ENCODE data around the gene GLTPD2. TPM values are rescaled to one million over a fixed set of nuclear protein-coding genes. Genes with fewer than 3 reads are reported as not detected.

The GLTPD2 gene
- polyA plus RNA-seq, 3 donors, result 6.7 to 11.3 (median 10.5) TPM

GRCh38 chr17:4764595-4764994 is 24.2 kb upstream of the GLTPD2 start:
- no peak for DNase-seq (ENCODE audit: extremely low read depth in 1 of 11, low read depth in 9 of 11, low spot score in 4 of 11)

GRCh38 chr17:4766201-4766600 is 22.6 kb upstream of the GLTPD2 start:
- no peak for DNase-seq (ENCODE audit: extremely low read depth in 1 of 11, low read depth in 9 of 11, low spot score in 4 of 11)

DNA sequence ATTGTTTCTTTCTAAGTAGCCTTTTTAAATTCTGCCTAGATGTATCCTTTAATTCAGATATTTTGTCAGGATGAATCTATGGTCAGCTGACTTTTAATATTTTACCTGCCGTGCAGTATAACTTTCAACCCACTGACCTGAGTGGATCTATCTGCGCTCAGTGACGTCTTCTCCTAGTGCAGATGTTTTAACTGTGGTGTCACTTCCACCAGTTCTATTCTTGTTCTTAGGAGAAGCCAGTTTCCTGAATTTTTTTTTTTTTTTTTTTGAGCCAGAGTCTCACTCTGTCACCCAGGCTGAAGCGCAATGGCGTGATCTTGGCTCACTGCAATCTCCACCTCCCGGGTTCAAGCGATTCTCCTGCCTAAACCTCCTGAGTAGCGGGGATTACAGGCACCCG is 22.0 kb upstream of the GLTPD2 start:
- DNase-seq (ENCODE audit: extremely low read depth in 1 of 11, low read depth in 9 of 11, low spot score in 4 of 11), result no peak

- no peak for DNase-seq (ENCODE audit: extremely low read depth in 1 of 11, low read depth in 9 of 11, low spot score in 4 of 11)
These were observed 20.5 kb upstream of the GLTPD2 start for GRCh38 chr17:4768298-4768697.

DNA sequence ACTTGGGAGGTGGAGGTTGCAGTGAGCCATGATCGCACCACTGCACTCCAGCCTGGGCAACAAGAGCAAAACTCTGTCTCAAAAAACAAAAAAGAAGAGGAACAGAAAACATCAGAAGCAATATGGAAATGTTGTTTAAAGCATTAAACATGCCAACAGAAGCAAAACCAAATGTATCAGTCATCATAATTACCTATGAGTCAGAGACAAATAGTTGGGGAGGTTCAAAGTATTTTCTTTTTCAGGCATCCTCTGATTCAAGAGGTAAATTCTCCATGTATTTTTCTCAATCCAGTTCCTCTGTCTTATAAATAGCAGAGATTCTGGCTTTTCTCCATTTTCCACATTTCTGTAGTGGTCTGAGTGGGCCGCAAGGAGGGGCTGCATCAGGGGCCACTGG is 19.1 kb upstream of the GLTPD2 start:
- DNase-seq (ENCODE audit: extremely low read depth in 1 of 11, low read depth in 9 of 11, low spot score in 4 of 11), result no peak

DNA sequence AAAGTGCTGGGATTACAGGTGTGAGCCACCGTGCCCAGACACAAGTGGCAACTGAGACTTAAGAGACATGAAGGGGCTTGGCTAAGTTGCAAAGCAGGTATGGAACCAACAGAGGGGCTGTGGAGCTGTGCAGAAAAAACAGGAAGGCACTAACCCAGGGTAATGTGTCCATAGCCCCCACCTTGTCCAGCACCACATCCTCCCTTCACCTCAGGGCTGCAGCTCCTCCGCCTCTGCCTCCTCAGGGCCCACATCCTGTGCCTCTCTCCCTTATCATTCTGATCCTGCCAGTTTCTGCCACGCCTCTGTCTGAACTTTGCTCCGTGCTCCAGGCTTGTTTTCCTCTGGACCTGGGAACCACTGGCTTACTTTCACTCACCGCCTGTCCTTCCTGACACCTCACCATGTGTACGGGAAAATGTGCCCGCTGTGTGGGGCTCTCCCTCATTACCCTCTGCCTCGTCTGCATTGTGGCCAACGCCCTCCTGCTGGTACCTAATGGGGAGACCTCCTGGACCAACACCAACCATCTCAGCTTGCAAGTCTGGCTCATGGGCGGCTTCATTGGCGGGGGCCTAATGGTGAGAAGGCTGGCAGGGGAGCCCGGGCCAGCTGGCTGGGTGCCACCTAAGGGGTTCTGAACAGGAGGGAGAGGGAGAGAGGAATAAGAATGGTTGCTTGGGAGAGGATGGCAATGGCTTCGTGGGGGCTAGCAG is 17.1 kb upstream of the GLTPD2 start, which contains the start of gene TM4SF5:
TM4SF5 (plus strand) TSS at position 368 of the 716 bp plus-strand sequence; CDS start at position 405, 37 bp downstream.
- DNase-seq (ENCODE audit: extremely low read depth in 1 of 11, low read depth in 9 of 11, low spot score in 4 of 11), result no peak

GRCh38 chr17:4772235-4772613 is 16.5 kb upstream of the GLTPD2 start:
- no peak for DNase-seq (ENCODE audit: extremely low read depth in 1 of 11, low read depth in 9 of 11, low spot score in 4 of 11)

DNA sequence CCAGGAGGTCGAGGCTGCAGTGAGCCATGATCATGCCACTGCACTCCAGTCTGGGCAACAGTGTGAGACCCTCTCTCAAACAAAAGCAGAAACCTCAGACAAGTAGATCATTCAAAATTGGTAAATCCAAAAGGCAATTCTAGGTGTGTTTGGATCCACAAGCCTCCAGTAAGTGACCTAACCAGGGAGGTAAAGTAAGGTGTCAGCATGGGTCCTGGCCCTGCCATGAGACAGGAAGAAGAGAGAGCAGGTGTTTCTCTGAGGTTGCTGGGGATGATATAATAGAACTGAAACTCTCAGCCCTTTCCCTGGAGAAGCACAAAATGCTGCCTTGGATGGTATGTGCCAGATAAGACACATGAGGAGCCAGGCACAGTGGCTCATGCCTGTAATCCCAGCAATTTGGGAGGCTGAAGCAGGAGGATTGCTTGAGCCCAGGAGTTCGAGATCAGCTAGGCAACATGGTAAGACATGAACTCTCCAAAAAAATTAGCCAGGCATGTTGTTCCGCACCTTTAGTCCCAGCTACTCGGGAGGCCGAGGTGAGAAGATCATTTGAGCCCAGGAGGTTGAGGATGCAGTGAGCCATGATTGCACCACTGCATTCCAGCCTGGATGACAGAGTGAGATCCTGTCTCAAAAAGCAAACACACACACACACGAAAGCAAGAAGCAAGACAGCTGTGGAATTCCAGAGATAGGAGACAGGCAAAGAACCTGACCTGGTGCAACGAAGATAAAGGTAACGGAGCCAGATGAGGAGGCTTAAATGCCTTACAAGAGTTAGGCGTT is 10.6 kb upstream of the GLTPD2 start:
- DNase-seq (ENCODE audit: extremely low read depth in 1 of 11, low read depth in 9 of 11, low spot score in 4 of 11), result no peak

DNA sequence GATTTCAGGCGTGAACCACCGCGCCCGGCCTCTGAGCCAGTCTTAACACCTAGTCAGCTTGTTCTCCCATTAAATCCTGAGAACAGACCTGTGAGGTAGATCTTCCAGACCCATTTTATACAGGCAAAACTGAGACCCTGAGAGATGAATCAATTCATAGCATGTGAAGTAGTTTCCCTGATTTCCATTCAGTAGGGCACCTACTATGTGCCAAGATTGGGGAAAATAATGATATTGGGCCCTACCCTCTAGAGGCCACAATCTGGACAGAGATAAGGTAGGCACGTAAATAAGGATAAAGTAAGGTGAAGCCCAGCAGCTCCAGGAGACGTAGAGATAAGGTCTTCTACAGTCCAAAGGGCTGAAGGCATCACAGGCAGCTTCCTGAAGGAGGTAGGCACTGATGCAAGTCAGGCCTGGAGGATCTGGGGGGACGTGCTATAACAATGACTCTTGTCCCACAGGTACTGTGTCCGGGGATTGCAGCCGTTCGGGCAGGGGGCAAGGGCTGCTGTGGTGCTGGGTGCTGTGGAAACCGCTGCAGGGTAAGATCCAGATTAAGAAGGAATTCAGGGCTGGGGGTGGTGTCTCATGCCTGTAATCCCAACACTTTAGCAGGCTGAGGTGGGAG is 8.3 kb upstream of the GLTPD2 start:
- no peak for DNase-seq (ENCODE audit: extremely low read depth in 1 of 11, low read depth in 9 of 11, low spot score in 4 of 11)

DNA sequence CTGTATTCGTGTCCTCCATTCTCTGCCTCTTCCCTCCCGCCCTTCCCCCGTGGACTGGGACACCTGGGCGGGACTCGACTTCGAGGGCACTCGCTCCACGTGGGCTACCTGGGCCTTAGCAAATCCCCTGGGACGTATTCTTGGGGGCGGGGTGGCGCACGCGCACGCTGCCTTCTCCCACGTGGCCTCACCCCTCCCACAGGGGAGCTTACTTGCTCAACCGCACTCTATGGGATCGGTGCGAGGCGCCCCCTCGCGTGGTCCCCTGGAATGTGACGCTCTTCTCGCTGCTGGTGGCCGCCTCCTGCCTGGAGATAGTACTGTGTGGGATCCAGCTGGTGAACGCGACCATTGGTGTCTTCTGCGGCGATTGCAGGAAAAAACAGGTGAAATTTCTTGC is 6.1 kb upstream of the GLTPD2 start:
- no peak for DNase-seq (ENCODE audit: extremely low read depth in 1 of 11, low read depth in 9 of 11, low spot score in 4 of 11)

DNA sequence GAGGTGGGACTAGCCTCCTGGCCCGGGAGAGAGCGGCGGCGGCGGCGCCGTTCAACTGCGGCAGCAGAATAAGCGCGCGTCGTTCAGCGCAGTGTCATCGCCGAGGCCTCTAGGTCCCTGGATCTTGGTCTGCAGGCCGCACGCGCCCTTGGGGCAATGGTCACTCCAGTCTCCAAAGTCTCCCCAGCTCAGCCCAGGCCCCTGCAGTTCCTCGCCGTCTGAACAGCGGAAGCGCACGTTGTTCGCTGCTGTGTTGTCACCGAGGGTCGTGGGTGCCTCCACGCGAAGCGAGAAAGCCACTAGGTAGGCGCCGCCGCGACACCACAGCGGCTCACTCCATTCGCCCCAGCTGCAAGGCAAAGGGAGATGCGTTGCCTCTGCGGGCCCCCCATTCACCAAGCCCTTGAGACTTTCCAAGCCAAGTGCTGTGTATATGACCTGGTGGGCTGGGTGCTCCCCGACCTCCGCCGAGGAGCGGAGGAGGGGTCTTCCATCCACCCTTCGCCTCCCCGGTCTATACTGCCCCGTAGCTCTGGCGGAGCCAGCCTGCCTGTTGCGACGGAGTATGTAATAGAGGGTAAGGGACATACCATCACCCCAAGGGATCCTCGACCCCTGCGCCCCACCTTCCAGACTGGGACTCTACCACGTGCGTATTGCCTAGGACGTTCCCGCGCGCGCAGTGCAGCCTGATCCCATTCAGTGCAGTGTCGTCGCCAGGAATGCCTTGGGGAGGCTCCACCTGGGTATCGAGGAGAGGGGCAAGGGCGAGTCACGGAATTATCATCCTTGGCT is 3.3 kb upstream of the GLTPD2 start:
- peak in 1 of 11 donors; percentile 11 for DNase-seq (ENCODE audit: extremely low read depth in 1 of 11, low read depth in 9 of 11, low spot score in 4 of 11)

- DNase-seq (ENCODE audit: extremely low read depth in 1 of 11, low read depth in 9 of 11, low spot score in 4 of 11), result peak in 1 of 11 donors; percentile 21
These were observed 2.7 kb upstream of the GLTPD2 start, which contains the start of gene VMO1 for GRCh38 chr17:4786106-4786511. VMO1 (minus strand) TSS chr17:4786364; CDS start chr17:4786352, 12 bp downstream.

DNA sequence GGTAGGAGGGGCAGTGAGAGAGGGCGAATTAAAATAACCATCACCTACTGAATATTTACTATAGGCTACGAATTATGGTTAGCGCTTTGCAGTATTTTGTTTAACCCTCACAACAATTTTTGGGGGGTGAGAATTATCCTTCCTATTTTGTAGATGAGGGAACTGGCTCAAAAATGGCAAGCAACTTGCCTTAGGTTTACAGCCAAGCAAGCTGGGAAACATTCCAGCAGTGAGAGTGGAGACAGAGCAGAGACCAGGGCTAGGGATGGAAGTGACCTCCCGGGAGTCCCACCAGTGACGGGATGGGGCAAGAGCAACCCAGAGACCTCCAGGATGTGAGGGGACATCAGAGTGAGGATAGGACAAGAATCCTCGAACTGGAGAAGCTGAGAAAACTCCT is 2.2 kb upstream of the GLTPD2 start:
- DNase-seq (ENCODE audit: extremely low read depth in 1 of 11, low read depth in 9 of 11, low spot score in 4 of 11), result no peak

DNA sequence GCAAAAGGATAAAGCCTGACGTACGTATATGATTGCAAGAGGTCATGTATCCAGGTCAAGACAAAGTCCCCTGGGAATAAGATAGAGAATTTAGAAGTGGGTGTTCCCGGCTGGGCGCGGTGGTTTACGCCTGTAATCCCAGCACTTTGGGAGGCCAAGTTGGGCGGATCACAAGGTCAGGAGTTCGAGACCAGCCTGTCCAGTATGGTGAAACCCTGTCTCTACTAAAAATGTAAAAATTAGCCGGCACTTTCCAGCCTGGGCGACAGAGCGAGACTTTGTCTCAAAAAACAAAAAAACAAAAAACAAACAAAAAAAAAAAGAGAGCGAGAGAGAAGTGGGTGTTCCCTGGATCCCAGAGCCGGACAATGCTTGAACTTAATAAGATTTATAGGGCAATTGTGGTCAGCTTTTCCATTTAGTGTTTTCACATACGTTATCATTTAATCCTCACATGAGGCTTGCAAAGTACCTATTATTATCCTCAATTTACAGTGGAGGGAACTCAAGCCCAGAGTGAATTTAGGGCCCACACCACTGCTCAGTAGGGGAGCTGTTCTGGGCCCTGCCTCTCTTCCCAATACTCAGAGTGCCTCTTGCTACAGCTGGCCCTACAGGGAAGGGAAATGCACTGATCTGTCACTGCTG is 481 bp upstream of the GLTPD2 start:
- DNase-seq (ENCODE audit: extremely low read depth in 1 of 11, low read depth in 9 of 11, low spot score in 4 of 11), result no peak

- DNase-seq (ENCODE audit: extremely low read depth in 1 of 11, low read depth in 9 of 11, low spot score in 4 of 11), result no peak
These were observed 862 bp downstream of the GLTPD2 start for GRCh38 chr17:4789701-4789950.

DNA sequence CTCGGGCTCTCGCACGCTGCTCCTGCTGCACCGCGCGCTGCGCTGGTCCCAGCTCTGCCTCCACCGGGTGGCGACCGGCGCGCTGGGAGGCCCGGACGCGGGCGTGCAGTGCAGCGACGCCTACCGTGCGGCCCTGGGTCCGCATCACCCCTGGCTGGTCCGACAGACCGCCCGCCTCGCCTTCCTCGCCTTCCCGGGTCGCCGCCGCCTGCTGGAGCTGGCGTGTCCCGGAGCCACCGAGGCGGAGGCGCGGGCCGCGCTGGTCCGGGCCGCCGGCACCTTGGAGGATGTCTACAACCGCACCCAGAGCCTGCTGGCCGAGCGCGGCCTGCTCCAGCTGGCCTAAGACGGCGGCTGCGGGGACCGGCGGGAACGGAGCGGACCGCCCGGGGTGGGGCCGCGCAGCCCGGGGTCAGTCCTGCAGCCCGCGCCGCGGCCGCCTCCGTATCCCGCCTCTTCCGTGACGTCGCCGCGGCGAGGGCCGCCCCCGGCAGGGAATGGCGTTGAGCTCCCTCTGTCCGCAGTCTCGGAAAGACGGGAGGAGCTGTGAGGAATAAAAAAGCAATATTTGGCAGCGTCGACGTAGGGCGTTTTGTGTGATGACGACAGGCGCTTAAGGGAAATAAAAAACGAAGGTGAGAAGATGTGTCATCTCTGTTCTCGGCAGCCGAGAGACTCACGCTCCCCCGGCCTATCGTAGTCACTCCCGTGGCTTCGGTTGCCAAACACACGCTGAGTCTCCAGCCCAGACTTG is 1.4 kb downstream of the GLTPD2 start:
- peak in 7 of 11 donors; percentile 69 to 77 (median 75) for DNase-seq (ENCODE audit: extremely low read depth in 1 of 11, low read depth in 9 of 11, low spot score in 4 of 11)

GRCh38 chr17:4790705-4791088 is 1.9 kb downstream of the GLTPD2 start:
- DNase-seq (ENCODE audit: extremely low read depth in 1 of 11, low read depth in 9 of 11, low spot score in 4 of 11), result no peak

DNA sequence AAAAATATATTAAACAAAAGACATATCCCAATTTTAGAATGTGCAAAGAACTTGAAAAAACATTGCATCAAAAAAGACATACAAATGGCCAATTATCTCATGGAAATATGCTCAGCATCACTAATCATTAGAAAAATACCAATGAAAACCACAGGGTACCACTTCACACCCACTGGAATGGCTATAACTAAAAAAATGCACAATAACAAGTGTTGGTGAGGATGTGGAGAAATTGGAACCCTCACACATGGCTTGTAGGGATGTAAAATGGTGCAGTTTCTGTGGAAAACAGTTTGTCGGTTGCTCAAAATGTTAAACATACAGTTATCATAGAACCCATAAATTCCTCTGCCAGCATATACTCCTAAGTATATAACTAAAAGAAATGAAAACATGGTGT is 6.4 kb downstream of the GLTPD2 start:
- no peak for DNase-seq (ENCODE audit: extremely low read depth in 1 of 11, low read depth in 9 of 11, low spot score in 4 of 11)
